HG03558 (cell line): ENCODE results near the gene RNF115.
A peak's percentile ranks its signal among the peaks of the same experiment; 100 is the strongest.
"Not testable (repeated sequence)": the region's sequence is repeated elsewhere in the genome, so short reads cannot be mapped to it uniquely, and the experiment has no call there.

Experiments used
- ATAC-seq: cut with Tn5 transposase; IDR thresholded peaks from one replicate; pipeline ENCODE4 v1.9.1; 2021; ENCODE audit warnings: moderate number of reproducible peaks; ENCODE audit not compliant: unreplicated experiment; ENCODE audit errors: extremely low read depth

RNF115 gene

GRCh38 chr1:145823565-145824498, at the start of gene RNF115, which contains the start of gene POLR3C:
TSS of gene RNF115 (minus strand) at chr1:145824095. CDS start at chr1:145823873, 222 bp downstream.
TSS of gene POLR3C (plus strand) at chr1:145824200. CDS start at chr1:145825777, 1,577 bp downstream.
- peak; percentile 61 for ATAC-seq

GRCh38 chr1:145871994-145872924, 48.4 kb upstream of the RNF115 start:
- no peak for ATAC-seq

- ATAC-seq, result no peak
Observed at GRCh38 chr1:145868232-145868631, 44.3 kb upstream of the RNF115 start.

- ATAC-seq, result no peak
Observed at GRCh38 chr1:145863282-145864018, 39.6 kb upstream of the RNF115 start.

GRCh38 chr1:145859491-145860023, 35.7 kb upstream of the RNF115 start:
- peak; percentile 29 for ATAC-seq

GRCh38 chr1:145858901-145859490, 35.1 kb upstream of the RNF115 start, which contains the start of gene PIAS3:
TSS of gene PIAS3 (minus strand) at chr1:145859081. CDS start at chr1:145858990, 91 bp downstream.
- ATAC-seq, result peak; percentile 76

GRCh38 chr1:145858238-145858900, 34.5 kb upstream of the RNF115 start:
- ATAC-seq, result no peak

- ATAC-seq, result no peak
Observed at GRCh38 chr1:145857170-145857569, 33.3 kb upstream of the RNF115 start.

- ATAC-seq, result no peak
Observed at GRCh38 chr1:145855426-145855948, 31.6 kb upstream of the RNF115 start.

- no peak for ATAC-seq
Observed at GRCh38 chr1:145849356-145850160, 25.7 kb upstream of the RNF115 start.

GRCh38 chr1:145847827-145848226, 23.9 kb upstream of the RNF115 start:
- no peak for ATAC-seq

GRCh38 chr1:145846201-145846612, 22.3 kb upstream of the RNF115 start:
- ATAC-seq, result no peak

- peak; percentile 23 for ATAC-seq
Observed at GRCh38 chr1:145845514-145846161, 21.7 kb upstream of the RNF115 start, which contains the start of gene NUDT17. TSS of gene NUDT17 (plus strand) at chr1:145845630. CDS start at chr1:145845641, 11 bp downstream.

GRCh38 chr1:145845144-145845513, 21.2 kb upstream of the RNF115 start:
- ATAC-seq, result peak; percentile 45

GRCh38 chr1:145843031-145843430, 19.1 kb upstream of the RNF115 start:
- ATAC-seq, result no peak

GRCh38 chr1:145837656-145838055, 13.8 kb upstream of the RNF115 start:
- no peak for ATAC-seq

GRCh38 chr1:145830810-145831209, 6.9 kb upstream of the RNF115 start:
- not testable (repeated sequence) for ATAC-seq
